Kidney epithelial cell (primary cell): ENCODE measurements around the gene ANKRD33B. TPM values are rescaled to one million over a fixed set of nuclear protein-coding genes. Genes with fewer than 3 reads are reported as not detected.
A peak's percentile ranks its signal among the peaks of the same experiment; 100 is the strongest.
"Not testable (repeated sequence)": the region's sequence is repeated elsewhere in the genome, so short reads cannot be mapped to it uniquely, and the experiment has no call there.

Experiments
- DNase-seq: peaks from one replicate; pipeline ENCODE4 v3.0.0-alpha.2; 2010; ENCODE audit warnings: low read depth
- H3K27me3 ChIP-seq: 2 replicates; pipeline ENCODE4 v1.6.0; 2011; ENCODE audit warnings: low read length; ENCODE audit not compliant: control insufficient read depth, insufficient read depth
- H3K36me3 ChIP-seq: 2 replicates; pipeline ENCODE4 v1.5.1; 2011; ENCODE audit warnings: low read length; ENCODE audit not compliant: control insufficient read depth, insufficient read depth
- H3K4me3 ChIP-seq: 2 replicates; pipeline ENCODE4 v1.5.1; 2011; ENCODE audit warnings: low read depth, mild to moderate bottlenecking, control low read depth, low read length
- total RNA-seq: library from RNA; depleted of rRNA; stranded (reverse); fragments of >200 nt; gene quantifications from 2 replicates; pipeline ENCODE4 v1.2.3, GENCODE V29; 2015
- TF ChIP-seq, protein P1 (sequence below): IDR thresholded peaks from 2 replicates; pipeline ENCODE4 v1.5.1; 2011; ENCODE audit warnings: mild to moderate bottlenecking, moderate library complexity, low read length, control low read depth, inconsistent platforms; ENCODE audit not compliant: insufficient read depth, poor library complexity, severe bottlenecking

ANKRD33B gene
- total RNA-seq, result 5.0 and 5.5 TPM in 2 replicates

DNA sequence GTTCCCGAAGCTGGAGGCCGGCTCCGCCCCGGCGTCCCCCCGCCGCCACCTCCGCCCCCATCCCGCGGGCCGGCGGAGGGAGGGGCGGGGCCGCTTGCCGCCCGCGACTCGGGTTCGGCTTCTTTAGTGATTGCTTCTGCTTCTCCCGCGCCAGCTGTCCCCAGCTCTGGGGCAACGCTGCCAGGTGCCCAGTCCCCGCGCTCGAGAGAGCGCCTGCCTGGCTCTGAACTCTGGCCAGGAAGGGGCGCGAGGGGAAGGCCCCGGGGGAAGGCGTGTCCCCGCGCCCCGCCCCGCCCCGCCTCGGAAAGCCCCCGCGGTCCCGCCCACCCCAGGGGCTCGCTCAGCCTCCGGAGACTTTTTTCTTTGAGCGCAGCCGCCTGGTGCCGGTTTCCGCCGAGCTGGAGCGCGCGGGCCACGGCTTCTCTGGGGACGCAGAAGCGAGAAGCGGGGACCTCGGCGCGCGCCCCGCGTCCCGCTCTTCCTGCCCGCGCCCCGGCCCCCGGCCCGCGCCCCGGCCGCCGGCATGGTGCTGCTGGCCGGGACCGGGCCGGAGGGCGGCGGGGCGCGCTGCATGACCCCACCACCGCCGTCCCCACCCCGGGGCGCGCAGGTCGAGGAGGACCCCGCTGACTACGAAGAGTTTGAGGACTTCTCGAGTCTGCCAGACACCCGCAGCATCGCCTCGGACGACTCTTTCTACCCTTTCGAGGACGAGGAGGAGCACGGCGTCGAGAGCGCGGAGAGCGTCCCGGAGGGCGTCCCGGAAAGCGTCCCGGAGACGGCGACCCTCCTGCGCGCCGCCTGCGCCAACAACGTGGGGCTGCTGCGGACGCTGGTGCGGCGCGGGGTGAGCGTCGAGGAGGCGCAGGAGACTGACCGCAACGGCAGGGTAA lies at the start of gene ANKRD33B:
ANKRD33B (plus strand) TSS at position 126 of the 893 bp plus-strand sequence; CDS start at position 524, 398 bp downstream.
- no peak for DNase-seq

DNA sequence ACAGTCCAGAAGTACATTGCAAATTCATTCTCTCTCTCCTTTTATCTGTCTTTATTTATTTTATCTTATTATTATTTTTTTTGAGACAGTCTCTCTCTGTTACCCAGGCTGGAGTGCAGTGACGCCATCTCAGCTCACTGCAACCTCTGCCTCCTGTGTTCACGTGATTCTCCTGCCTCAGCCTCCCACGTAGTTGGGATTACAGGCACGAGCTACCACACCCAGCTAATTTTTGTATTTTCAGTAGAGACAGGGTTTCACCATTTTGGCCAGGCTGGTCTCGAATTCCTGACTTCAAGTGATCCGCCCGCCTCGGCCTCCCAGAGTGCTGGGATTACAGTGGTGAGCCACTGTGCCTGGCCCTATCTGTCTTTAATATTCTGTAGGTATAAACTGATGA lies 49.3 kb upstream of the ANKRD33B start:
- DNase-seq, H3K27me3 ChIP-seq, H3K4me3 ChIP-seq, H3K36me3 ChIP-seq: not testable (repeated sequence)

More for the DNA sequence above, at the start of gene ANKRD33B:
- TF ChIP-seq, protein P1, sequence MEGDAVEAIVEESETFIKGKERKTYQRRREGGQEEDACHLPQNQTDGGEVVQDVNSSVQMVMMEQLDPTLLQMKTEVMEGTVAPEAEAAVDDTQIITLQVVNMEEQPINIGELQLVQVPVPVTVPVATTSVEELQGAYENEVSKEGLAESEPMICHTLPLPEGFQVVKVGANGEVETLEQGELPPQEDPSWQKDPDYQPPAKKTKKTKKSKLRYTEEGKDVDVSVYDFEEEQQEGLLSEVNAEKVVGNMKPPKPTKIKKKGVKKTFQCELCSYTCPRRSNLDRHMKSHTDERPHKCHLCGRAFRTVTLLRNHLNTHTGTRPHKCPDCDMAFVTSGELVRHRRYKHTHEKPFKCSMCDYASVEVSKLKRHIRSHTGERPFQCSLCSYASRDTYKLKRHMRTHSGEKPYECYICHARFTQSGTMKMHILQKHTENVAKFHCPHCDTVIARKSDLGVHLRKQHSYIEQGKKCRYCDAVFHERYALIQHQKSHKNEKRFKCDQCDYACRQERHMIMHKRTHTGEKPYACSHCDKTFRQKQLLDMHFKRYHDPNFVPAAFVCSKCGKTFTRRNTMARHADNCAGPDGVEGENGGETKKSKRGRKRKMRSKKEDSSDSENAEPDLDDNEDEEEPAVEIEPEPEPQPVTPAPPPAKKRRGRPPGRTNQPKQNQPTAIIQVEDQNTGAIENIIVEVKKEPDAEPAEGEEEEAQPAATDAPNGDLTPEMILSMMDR, result no peak
- Histone ChIP-seq H3K4me3 (peak within 1 kb of the TSS; percentile 78), H3K27me3 (no peaks in the 10 kb centered on the region), H3K36me3 (no peaks in the 10 kb centered on the region)

GRCh38 chr5:10515492-10515891 lies 48.4 kb upstream of the ANKRD33B start:
- Histone ChIP-seq H3K4me3 (no peak overlapping the region), H3K27me3 (no peaks in the 10 kb centered on the region), H3K36me3 (no peaks in the 10 kb centered on the region)
- TF ChIP-seq, protein P1, result no peak
- DNase-seq, result no peak

DNA sequence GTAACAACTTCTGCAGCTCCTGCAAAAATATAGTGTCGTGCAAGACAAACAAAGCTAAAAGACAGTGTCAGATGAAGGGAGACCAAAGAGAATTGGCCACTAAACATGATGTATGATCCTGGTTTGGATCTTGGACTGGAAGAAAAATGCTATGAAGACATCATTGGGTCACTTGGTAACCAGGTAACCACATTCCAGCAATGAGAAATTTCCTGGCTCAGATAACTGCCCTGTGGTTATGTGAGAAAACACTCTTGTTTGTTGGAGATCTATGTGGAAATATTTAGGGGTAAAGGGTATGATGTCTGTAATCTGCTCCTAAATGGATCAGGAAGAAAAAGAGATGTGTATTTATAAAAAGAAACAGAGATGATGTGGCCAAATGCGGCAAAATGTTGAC lies 45.5 kb upstream of the ANKRD33B start:
- TF ChIP-seq, protein P1, result no peak
- Histone ChIP-seq H3K27me3 (no peaks in the 10 kb centered on the region), H3K4me3 (no peak overlapping the region), H3K36me3 (no peaks in the 10 kb centered on the region)
- no peak for DNase-seq

DNA sequence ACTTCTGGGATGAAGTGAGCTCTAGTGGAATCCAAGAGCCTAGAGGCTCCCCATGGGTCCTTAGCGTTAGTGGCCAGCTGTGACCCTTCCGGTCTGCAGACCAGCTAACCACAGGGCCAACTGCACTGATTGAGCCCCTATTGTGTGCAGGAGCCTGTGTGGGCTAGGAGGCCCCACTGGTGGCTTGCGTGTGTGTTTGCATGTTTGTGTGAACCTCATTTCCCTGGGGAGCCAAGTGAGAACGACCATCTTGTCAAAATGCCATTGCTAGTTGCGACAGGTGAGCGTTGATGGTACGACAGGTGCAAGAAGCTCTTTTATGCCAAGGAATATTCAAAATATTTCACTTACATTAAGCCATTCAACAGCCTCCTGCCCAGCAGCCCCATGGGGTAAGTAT lies 44.1 kb upstream of the ANKRD33B start:
- no peak for DNase-seq
- TF ChIP-seq, protein P1, result no peak
- Histone ChIP-seq H3K4me3 (no peak overlapping the region), H3K36me3 (no peaks in the 10 kb centered on the region), H3K27me3 (no peaks in the 10 kb centered on the region)

DNA sequence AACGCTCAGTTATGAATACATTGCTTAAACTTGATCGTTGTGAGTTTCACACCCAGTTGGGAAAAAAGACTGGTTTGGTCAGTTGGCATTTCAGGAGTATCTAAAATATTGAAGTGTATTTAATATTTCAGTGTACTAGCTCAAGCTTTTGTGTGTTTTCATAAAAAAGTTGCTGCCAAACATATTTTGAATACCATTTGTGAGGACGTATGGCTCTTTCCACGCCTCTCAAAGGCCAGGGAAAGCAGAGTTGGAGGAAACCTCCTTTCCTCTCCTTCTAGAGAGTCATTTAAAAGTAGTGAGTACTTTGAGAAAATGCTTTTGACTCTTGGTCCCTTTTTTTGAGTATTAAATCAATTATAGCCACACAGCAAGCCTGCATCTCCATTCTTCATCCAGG lies 43.2 kb upstream of the ANKRD33B start:
- DNase-seq, result no peak
- H3K4me3 ChIP-seq, result no peak overlapping the region
- H3K36me3 ChIP-seq, result no peaks in the 10 kb centered on the region
- TF ChIP-seq, protein P1, result no peak
- no peaks in the 10 kb centered on the region for H3K27me3 ChIP-seq
